HG03575 (cell line): ENCODE results near the gene CKAP5.
"Not testable (repeated sequence)": the region's sequence is repeated elsewhere in the genome, so short reads cannot be mapped to it uniquely, and the experiment has no call there.

Experiments
- ATAC-seq: cut with Tn5 transposase; IDR thresholded peaks from one replicate; pipeline ENCODE4 v1.9.1; 2021; ENCODE audit not compliant: unreplicated experiment, insufficient number of reproducible peaks, low FRiP score; ENCODE audit errors: extremely low read depth

Gene CKAP5

DNA sequence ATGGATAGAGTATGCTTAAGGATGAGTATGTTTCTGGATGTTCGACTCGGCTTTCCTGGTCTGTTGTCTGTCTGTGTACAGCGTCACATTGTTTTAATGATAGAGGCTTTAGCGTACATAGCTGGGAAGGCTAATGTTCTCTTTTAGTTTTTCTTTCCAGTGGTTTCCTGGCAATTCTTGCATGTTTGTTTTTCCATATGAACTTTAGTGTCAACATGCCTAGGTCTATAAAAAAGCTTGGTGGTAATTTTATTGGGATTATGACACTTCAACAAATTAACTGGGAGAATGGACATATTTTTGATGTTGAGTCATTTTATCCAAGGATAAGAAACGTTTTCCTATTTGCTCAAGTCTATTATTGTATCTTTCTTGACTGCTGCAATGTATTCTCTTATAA, 109.5 kb downstream of the CKAP5 start:
- ATAC-seq: no peak

DNA sequence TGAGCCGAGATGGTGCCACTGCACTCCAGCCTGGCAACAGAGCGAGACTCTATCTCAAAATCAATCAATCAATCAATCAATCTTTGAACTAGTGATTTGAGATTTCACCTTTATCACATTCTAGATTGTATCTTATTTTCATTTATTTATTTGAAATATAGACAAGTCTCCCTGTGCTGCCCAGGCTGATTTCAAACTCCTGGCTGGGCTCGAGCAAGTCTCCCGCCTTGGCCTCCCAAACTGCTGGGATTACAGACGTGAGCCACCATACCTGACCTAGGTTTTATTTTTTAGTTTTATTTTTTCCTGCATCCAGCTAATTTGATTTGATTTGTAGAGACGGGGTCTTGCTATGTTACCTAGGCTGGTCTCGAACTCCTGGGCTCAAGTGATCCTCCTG, 109.9 kb downstream of the CKAP5 start:
- no peak for ATAC-seq

DNA sequence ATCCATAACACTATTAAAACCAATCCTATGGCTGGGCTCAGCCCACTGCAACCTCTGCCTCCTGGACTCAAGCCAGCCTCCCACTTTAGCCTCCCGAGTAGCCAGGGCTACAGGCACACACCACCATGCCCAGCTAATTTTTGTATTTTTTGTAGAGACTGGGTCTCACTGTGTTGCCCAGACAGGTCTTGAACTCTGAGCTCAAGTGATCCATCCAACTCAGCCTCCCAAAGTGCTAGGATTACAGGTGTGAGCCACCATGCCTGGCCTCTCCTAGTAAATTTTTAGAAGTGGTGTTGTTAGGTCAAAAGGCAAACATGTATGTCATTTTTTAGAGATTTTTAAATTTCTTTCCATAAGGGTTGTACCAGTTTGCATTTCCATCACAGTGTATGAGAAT, 112.8 kb downstream of the CKAP5 start:
- no peak for ATAC-seq

DNA sequence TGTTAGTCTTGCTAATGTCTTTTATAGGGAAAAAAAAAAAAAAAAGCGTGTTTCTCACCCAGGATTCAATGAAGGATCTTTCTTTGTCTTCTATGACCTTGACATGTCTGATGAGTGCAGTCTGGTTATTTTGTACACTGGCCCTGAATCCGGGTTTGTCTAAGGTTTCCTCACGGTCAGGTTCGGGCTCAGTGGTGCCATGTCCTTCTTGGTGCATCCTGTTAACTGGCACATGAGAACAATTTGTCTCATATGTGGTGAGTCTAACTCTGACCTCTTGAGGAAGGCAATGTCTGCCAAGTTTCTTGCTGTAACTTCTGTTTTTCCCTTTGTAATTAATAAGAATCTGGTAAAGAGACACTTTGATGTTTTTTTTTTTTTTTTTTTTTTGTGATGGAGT, 114.5 kb downstream of the CKAP5 start:
- ATAC-seq: no peak

DNA sequence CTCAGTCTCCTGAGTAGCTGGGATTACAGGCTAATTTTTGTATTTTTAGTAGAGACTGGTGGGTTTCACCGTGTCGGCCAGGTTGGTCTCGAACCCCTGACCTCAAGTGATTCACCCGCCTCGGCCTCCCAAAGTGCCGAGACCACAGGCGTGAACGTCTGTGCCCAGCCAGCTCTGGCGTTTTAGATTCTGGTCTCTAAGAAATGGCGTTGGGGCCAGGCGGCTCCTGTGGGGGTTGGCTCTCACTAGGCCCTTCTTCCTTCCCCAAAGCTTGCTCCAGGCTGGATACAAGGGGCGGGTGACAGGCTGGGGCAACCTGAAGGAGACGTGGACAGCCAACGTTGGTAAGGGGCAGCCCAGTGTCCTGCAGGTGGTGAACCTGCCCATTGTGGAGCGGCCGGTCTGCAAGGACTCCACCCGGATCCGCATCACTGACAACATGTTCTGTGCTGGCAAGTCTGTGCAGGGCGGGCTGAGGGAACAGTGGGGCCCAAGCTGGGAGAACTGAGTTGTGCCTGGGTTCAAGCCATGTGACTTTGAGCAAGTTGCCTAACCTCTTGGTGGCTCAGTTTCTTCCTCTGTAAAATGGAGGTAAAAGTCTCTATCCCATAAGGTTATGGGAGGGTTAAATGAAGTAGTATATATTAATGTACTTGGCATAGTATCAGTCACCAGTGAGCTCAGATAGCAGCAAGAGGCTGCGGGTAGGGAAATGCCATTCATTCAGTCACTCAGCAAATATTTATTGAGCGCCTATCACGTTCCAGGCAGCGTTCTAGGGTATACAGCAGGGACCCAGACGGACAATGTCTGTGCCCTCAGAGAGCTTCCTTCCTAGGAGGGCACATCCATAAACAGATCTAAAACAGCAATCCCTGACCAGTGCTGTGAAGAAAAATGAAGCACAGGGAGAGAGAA, 116.7 kb downstream of the CKAP5 start:
- ATAC-seq: no peak

DNA sequence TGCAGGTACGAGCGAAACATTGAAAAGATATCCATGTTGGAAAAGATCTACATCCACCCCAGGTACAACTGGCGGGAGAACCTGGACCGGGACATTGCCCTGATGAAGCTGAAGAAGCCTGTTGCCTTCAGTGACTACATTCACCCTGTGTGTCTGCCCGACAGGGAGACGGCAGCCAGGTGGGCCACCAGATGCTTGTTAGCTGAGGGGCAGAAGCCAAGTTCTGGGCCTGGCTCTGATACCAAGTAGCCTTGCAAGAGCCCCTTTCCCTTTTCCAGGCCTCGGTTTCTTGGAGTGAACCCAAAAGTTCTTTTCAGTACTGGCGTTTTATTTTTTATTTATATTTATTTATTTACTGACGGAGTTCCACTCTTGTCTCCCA, 117.4 kb downstream of the CKAP5 start:
- ATAC-seq: no peak

DNA sequence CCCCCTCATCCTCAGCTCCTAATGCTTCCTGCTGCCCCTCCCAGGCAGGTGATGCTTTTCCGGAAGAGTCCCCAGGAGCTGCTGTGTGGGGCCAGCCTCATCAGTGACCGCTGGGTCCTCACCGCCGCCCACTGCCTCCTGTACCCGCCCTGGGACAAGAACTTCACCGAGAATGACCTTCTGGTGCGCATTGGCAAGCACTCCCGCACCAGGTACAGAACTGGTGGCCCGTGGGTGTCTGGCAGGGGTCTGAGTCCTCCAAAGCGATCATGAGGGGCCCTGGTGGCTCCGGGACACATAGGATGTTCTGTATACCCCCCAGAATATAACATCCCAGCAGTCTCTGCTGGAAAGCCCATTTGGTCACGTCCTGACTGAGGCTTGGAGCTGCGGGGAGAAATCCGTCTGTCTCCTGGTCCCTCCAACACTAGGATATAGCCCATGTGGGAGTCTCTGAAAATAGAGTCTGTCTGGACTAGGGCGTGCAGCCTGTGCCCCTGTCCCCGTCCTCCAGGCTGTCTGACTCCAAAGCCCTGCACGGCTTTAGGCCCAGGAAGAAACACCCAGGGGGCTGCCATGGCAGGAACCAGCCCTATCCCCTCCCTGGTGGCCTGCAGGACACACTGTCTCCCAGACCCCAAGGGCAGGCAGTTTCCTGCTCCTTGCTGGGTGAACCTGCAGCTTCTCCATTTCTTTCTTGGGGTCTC, 118.0 kb downstream of the CKAP5 start:
- no peak for ATAC-seq

DNA sequence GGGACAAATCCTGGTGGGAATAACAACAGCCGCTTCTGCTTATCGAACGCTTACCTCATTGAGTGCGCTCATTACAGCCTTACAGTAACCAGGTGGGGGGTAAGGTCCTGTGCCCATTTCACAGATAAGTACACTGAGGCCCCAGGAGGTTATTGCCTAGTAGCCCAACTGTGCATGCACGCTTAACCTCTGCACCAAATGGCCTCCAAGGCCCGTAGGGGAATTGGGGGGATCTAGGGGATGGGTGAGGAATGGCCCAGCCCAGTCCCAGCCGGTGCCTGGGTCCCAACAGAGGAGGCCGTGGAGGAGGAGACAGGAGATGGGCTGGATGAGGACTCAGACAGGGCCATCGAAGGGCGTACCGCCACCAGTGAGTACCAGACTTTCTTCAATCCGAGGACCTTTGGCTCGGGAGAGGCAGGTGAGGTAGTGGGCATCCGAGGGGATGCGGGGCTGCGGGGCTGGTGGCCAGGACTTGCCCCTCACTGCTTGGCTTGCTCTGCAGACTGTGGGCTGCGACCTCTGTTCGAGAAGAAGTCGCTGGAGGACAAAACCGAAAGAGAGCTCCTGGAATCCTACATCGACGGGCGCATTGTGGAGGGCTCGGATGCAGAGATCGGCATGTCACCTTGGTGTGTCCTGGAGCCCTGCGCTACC, 119.7 kb downstream of the CKAP5 start:
- ATAC-seq: no peak

DNA sequence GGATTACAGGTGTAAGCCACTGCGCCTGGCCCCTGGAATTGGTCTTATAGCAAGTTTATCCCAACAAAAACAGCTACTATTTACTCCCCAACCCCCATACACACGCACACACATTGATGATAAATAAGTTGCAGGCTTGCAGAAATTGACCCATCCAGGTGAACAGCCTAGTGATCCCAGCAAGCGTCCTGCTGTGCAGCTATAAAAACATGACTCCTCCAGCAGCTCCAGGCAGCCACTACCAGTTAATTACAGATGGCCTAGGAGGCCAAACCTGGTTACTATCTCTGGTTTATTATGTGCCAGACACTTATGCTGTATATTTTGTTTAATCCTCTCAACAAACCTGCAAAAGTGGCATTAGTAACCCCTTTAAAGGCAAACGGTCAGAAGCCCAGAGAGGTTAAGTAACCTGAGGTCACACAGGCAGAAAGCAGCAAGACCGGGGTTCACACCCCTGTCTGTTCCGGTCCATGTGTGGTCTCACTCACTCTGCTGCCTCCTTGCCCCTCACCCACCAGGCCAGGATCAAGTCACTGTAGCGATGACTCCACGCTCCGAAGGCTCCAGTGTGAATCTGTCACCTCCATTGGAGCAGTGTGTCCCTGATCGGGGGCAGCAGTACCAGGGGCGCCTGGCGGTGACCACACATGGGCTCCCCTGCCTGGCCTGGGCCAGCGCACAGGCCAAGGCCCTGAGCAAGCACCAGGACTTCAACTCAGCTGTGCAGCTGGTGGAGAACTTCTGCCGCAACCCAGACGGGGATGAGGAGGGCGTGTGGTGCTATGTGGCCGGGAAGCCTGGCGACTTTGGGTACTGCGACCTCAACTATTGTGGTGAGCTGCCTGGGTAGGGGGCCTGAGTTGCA, 120.5 kb downstream of the CKAP5 start:
- no peak for ATAC-seq

DNA sequence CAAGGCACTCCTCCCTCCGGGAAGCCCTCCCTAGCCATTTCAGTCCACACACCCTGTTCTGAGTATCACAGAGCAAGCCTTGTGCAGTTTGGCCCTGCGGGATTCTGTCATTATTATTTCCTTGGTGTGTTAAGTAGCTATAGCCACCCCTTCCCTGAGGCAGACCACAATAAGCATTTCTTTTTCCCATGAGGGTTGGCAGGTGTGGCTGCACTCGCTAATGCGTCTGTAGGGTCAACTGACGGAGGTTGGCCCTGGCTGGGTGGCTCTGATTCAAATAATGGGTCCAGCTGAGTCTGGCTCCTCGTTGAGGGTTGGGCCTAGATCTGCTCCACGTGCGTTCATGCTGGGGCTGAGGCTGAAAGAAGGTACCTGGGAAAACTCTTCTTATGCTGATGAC, 122.0 kb downstream of the CKAP5 start:
- ATAC-seq: no peak

DNA sequence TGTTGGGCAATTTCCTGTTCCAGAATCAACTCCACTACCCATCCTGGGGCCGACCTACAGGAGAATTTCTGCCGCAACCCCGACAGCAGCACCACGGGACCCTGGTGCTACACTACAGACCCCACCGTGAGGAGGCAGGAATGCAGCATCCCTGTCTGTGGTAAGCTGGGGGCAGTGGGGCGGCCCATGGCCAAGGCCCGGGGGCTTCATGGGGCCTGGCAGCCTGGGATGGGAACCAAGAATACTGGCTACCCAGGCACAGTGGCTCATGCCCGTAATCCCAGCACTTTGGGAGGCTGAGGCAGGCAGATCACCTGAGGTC, 122.8 kb downstream of the CKAP5 start:
- ATAC-seq: no peak

DNA sequence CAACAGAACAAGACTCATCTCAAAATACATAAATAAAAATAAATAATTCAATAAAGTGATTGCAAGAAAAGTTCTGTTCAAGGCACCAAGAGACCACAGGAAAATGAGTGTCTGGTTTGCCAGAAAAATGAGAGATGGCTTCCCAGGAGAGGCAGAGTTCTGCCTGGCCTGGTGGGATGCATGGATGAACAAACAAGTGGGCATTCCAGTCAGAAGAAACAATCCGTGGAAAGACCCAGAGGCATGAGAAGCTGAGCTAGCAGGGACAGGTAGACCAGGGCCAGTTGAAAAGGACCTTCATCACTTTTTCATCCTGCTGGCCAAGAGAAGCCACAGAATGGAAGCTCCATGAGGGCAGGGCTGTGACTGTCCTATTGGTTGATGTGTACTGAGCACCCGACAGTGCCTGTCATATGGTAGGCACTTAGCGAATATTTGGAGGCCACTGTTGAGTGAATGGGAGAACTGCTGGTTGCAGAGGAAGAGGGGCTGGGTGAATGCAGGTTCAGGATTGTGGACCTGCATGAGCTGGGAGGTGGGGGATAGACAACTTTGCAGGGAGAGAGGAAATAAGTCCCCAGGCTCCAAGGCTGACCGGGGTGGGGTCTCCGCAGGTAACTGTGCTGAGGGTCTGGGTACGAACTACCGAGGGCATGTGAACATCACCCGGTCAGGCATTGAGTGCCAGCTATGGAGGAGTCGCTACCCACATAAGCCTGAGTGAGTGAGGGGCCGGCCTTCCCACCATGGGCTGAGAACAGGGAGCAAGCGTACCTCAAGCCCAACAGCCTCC, 123.3 kb downstream of the CKAP5 start:
- no peak for ATAC-seq

DNA sequence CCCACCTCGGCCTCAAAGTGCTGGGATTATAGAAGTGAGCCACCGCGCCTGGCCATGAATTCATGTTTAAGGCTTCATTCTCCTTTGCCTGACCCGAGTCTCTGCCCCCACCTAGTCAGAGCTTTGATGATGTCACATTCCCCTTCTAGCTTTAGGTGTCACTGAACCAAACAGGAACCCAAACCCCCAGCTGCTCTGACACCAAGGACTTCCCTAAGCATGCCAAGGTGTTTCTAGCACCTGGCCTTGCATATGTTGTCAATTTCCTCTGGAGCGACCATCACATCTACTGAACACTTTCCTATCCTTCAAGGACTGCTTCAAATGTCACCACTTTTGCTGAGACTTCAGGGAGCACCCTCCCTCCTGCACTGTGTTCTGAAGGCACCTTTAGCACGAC, 124.8 kb downstream of the CKAP5 start:
- no peak for ATAC-seq

DNA sequence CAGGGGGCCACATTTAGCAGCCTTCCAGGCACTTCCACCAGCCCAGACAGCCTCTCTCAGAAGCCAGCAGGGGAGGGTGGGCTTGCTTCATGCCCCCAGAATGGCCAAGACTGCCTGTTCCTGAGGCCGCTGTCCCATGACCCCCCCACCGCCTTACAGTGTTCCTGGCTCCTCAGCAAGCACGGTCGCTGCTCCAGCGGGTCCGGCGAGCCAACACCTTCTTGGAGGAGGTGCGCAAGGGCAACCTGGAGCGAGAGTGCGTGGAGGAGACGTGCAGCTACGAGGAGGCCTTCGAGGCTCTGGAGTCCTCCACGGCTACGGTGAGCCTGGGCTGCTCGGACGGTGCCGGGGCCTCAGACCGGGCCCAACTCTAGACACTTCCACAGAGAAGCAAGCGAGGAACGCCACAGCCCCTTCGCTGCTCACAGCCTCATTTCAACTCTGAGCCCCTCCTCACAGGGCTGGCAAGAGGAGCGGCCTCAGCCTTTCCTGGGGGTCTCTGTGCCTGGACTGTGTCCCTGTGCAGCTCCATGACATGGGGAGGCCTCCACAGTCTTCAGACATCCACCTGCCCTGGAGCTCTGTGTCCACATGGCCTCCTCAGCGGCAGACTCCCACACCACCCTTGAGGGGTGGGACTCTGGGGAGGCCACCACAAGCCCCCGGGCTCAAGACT, 126.4 kb downstream of the CKAP5 start:
- no peak for ATAC-seq

DNA sequence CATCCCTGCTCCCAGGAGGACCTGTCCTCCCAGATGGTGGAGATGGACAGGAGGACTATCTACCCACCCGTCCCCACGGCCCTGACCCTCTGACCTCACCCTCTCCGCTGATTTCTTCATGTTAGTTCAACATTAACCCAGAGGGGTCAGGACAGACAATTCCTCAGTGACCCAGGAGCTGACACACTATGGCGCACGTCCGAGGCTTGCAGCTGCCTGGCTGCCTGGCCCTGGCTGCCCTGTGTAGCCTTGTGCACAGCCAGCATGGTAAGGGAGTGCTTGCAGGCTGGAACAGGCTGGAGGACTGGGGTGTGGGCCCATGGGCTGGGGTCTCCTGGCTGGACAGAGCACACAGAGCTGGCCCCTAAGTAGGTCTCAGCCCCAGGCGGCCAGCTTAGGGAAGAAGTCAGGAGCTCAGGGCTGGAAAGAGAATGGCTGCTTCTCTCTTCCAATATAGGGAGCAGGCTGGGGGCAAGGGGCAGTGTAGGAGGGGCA, 127.0 kb downstream of the CKAP5 start, which contains the start of gene F2:
Gene F2 (plus strand): TSS at position 166 of the 495 bp plus-strand sequence. CDS start 23 bp downstream, at position 189.
- no peak for ATAC-seq

DNA sequence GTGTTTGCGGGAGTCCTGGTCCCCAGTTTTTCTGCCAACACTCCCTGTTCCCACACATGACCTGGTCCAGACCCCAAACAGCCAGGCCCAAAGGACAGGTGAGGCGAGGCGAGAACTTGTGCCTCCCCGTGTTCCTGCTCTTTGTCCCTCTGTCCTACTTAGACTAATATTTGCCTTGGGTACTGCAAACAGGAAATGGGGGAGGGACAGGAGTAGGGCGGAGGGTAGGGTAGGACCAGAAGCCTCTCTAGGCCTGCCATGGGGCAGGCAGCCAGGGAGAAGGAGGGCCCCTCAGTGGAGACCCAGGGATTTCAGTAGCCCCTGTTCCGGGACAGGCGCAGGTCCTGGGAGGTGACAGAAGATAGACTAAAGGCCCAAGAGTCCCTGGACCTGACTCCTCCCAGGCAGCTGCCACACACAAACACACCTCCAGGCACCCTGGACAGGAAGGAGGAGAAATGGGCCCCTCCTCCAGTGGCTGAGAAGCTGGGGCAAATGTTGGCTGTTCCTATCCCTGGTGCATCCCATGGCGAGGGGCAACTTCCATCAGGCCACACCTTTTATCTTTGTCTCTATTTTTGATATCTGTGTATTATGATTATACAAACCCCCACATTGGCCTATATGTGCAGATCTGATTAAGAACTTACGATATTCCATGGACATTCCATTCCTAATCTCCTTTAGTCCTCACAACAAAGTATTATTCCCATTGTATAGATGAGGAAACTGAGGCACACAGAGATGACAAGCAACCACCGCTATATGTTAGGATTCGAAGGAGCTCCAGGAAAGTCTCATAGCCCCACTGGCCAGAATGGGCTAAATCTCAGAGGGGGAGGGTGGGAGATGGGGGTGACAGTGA, 127.7 kb downstream of the CKAP5 start:
- ATAC-seq: no peak

DNA sequence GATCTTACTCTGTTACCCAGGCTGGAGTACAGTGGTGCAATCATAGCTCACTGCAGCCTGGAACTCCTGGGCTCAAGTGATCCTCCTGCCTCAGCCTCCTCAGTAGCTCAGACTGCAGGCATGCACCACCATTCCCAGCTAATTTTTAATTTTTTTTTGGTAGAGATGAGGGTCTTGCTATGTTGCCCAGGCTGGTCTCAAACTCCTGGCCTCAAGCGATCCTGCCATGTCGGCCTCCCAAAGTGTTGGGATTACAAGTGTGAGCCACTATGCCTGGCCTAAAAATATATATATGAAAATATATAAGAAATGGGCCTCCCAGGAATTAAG, 128.3 kb downstream of the CKAP5 start:
- not testable (repeated sequence) for ATAC-seq
